Smooth muscle cell (in vitro differentiated cells): ENCODE results near the gene ZNF385A. TPM values are rescaled to one million over a fixed set of nuclear protein-coding genes. Genes with fewer than 3 reads are reported as not detected.

Experiments
- DNase-seq: peaks from one replicate; lab custom pipeline; 2025; ENCODE audit not compliant: unreplicated experiment; lab: John Stamatoyannopoulos, UW
- H2AFZ ChIP-seq: fragments of 200-600 bp; sonication (generic); 2 replicates; pipeline ENCODE4 v1.6.0; 2016; ENCODE audit warnings: antibody characterized with exemption, low read depth, mild to moderate bottlenecking
- H3F3A ChIP-seq: fragments of 200-600 bp; sonication (generic); 2 replicates; pipeline ENCODE4 v1.6.0; 2017; ENCODE audit warnings: antibody characterized with exemption, low read depth
- H3K27ac ChIP-seq: fragments of 200-600 bp; sonication (generic); 2 replicates; pipeline ENCODE4 v1.5.1; 2016; ENCODE audit warnings: low read depth, mild to moderate bottlenecking
- H3K27me3 ChIP-seq: fragments of 200-600 bp; sonication (generic); 2 replicates; pipeline ENCODE4 v1.6.1; 2016; ENCODE audit warnings: low read depth, mild to moderate bottlenecking
- H3K36me3 ChIP-seq: fragments of 200-600 bp; sonication (generic); 2 replicates; pipeline ENCODE4 v1.5.1; 2016; ENCODE audit warnings: low read depth
- H3K4me1 ChIP-seq: fragments of 200-600 bp; sonication (generic); 2 replicates; pipeline ENCODE4 v1.5.1; 2016; ENCODE audit warnings: low read depth
- H3K4me2 ChIP-seq: fragments of 200-600 bp; sonication (generic); 2 replicates; pipeline ENCODE4 v1.6.0; 2016; ENCODE audit warnings: mild to moderate bottlenecking
- H3K4me3 ChIP-seq: fragments of 200-600 bp; sonication (generic); 2 replicates; pipeline ENCODE4 v1.5.1; 2016; ENCODE audit warnings: mild to moderate bottlenecking
- H3K79me2 ChIP-seq: fragments of 200-600 bp; sonication (generic); 2 replicates; pipeline ENCODE4 v1.6.0; 2016; ENCODE audit warnings: low read depth, mild to moderate bottlenecking
- H3K9ac ChIP-seq: fragments of 200-600 bp; sonication (generic); 2 replicates; pipeline ENCODE4 v1.6.0; 2016; ENCODE audit warnings: low read depth
- H3K9me3 ChIP-seq: fragments of 200-600 bp; sonication (generic); replicated peaks from 2 replicates; pipeline ENCODE4 v1.5.1; 2016; ENCODE audit warnings: low read depth
- H4K20me1 ChIP-seq: fragments of 200-600 bp; sonication (generic); 2 replicates; pipeline ENCODE4 v1.6.0; 2016; ENCODE audit warnings: low read depth
- WGBS: methylation state at CpG from one replicate; pipeline ENCODE4 v1.1.7; 2016; ENCODE audit warnings: low lambda C conversion rate; 5-methylcytosine and 5-hydroxymethylcytosine counted together
- polyA plus RNA-seq: library from polyadenylated mRNA; unstranded; fragments of >200 nt; fragmentation: Nextera tagmentation; extraction: Ambion mirVana; gene quantifications from 2 replicates; pipeline ENCODE4 v1.2.1, GENCODE V29; 2016
- total RNA-seq: library from RNA; depleted of rRNA; stranded (reverse); fragments of >200 nt; gene quantifications from 2 replicates; pipeline ENCODE4 v1.2.3, GENCODE V29; 2014
- TF ChIP-seq, protein P1 (sequence below): fragments of 200-600 bp; sonication (generic); IDR thresholded peaks from 2 replicates; pipeline ENCODE4 v1.5.1; 2017; ENCODE audit warnings: borderline replicate concordance, mild to moderate bottlenecking, antibody characterized with exemption; ENCODE audit not compliant: insufficient read depth, poor library complexity, severe bottlenecking

ZNF385A gene
- total and polyA plus RNA-seq, 2 experiments from 2014 or later: 6.5 to 20.2 TPM

DNA sequence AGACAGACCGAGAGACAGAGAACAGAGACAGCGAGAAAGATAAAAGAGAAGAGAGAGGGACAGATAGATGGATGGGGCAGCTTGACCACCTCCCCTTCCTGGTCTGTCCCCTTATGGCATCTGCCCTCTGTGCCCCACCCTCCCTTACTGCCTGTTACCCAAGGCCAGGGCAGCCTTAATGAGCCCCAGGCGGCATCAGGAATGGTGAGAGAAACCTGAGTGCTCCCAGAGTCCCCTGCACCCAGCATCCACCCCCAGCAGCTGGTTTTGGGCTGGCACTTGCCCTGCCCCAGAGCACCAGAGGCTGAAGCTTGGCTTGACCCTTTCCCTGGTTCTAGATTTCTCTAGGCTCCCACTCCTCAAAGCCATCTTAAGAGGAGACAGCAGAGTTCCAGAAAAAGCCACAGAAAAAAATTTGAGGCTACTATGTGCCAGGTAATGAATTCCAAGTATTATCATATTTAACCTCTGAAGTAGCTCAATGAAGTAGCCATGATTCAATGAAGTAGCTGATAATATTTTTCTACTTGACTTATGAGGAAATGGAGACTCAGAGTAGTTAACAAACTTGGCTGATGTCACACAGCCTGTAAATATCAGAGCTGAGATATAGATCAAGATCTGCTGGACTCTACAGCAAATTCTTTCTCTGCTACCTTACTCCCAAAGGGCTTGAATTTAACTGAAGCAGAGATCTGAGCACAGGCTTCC lies 2.0 kb upstream of the ZNF385A start:
- no peak for DNase-seq
- 62% methylated on average over 3 of the region's 3 CpGs for WGBS
- Histone ChIP-seq H3F3A (peaks cover 5% of the 10 kb centered on the region), H3K79me2 (no peaks in the 10 kb centered on the region), H3K4me3 (no peak overlapping the region), H2AFZ (no peak overlapping the region), H3K9ac (no peak overlapping the region), H4K20me1 (peaks cover 13% of the 10 kb centered on the region), H3K27ac (peak overlapping the region; percentile 44), H3K9me3 (no peaks in the 10 kb centered on the region), H3K4me2 (peak overlapping the region; percentile 9), H3K4me1 (peaks cover 57% of the 10 kb centered on the region), H3K27me3 (no peaks in the 10 kb centered on the region), H3K36me3 (no peaks in the 10 kb centered on the region)
- TF ChIP-seq, protein P1, sequence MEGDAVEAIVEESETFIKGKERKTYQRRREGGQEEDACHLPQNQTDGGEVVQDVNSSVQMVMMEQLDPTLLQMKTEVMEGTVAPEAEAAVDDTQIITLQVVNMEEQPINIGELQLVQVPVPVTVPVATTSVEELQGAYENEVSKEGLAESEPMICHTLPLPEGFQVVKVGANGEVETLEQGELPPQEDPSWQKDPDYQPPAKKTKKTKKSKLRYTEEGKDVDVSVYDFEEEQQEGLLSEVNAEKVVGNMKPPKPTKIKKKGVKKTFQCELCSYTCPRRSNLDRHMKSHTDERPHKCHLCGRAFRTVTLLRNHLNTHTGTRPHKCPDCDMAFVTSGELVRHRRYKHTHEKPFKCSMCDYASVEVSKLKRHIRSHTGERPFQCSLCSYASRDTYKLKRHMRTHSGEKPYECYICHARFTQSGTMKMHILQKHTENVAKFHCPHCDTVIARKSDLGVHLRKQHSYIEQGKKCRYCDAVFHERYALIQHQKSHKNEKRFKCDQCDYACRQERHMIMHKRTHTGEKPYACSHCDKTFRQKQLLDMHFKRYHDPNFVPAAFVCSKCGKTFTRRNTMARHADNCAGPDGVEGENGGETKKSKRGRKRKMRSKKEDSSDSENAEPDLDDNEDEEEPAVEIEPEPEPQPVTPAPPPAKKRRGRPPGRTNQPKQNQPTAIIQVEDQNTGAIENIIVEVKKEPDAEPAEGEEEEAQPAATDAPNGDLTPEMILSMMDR: no peak

DNA sequence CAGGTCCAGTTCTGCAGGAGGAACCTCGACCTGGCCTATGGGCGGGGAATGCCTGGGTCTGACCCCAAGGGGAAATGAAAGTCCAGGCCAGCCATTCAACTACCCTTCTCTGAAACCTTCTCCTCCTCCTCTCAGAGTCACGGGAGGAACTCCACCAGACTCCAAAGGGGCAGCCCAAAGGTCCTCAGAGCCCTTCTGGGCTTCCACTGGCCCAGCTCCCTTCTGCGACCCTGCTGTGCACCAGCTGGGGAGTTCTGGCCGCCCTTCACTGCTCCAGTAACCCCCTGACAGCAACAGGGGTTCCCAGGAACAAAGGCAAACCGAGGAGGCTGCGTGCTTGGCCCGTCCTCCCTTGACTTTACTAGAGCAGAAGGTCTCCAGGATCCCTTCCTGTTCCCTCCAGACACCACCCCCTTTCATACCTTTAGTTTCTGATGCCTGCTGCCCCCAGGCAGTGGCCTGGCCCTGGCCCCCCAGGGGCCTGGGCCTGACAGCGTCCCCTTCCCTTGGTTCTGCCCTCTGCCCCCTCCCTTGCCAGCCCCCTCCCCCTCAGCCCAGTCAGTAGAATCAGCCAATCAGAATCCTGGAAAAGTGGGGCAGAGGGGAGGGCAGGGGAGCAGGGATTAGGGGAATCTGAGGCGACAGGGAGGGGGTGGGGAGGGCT lies 850 bp upstream of the ZNF385A start:
- H3K4me1 ChIP-seq: peaks cover 56% of the 10 kb centered on the region
- H3K27ac ChIP-seq: no peak overlapping the region
- no peak overlapping the region for H3K4me3 ChIP-seq
- TF ChIP-seq, protein P1: no peak
- WGBS: 57% methylated on average over 8 of the region's 10 CpGs
- H3K36me3 ChIP-seq: no peaks in the 10 kb centered on the region
- no peaks in the 10 kb centered on the region for H3K27me3 ChIP-seq
- peak overlapping the region; percentile 30 for H3K4me2 ChIP-seq
- H4K20me1 ChIP-seq: peaks cover 18% of the 10 kb centered on the region
- no peaks in the 10 kb centered on the region for H3K79me2 ChIP-seq
- no peak overlapping the region for H2AFZ ChIP-seq
- no peaks in the 10 kb centered on the region for H3K9me3 ChIP-seq
- H3F3A ChIP-seq: peaks cover 5% of the 10 kb centered on the region
- no peak for DNase-seq
- H3K9ac ChIP-seq: no peak overlapping the region

DNA sequence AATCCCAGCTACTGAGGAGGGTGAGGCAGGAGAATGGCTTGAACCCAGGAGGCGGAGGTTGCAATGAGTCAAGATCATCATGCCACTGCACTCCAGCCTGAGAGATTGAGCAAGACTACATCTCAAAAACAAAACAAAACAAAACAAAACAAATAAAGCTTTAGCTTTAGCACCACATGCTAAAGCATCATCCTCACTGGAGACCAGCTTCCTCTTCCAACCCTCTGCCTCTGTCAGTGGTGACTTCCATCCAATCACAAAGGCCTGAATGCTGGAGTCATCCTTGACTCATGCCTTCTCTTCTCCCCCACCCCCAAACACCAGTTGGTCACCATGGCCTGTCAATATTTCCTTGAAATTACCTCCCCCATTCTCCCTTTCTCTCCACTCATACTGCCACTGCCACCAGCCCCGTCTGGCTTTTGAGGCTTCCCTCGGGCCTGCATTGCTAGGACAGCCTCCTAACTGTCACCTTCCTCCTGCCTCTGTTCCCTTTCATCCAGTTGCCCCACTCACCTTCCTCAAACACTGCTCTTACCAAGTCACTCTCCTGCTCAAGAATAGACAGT lies 1.4 kb downstream of the ZNF385A start:
- Histone ChIP-seq H3K4me1 (peaks cover 47% of the 10 kb centered on the region), H3F3A (no peaks in the 10 kb centered on the region), H3K4me2 (no peak overlapping the region), H3K79me2 (no peaks in the 10 kb centered on the region), H3K27ac (peak overlapping the region; percentile 49), H2AFZ (no peak overlapping the region), H3K27me3 (no peaks in the 10 kb centered on the region), H3K4me3 (no peak overlapping the region), H3K9ac (no peak overlapping the region), H3K36me3 (no peaks in the 10 kb centered on the region), H4K20me1 (peaks cover 35% of the 10 kb centered on the region), H3K9me3 (no peaks in the 10 kb centered on the region)
- TF ChIP-seq, protein P1: no peak
- 81% methylated on average over 3 of the region's 3 CpGs for WGBS
- DNase-seq: no peak
